Heart left ventricle (tissue), 16 donors: Measurements from ENCODE around the gene TRAF7. TPM values are rescaled to one million over a fixed set of nuclear protein-coding genes. Genes with fewer than 3 reads are reported as not detected.
A peak's percentile ranks its signal among the peaks of the same experiment; 100 is the strongest.

ENCODE experiments used
- ATAC-seq, 4 donors: fragments of 200-7000 bp; cut with Tn5 transposase; one replicate each; pipeline ENCODE4 v1.9.1; 2020 to 2022; ENCODE audit warnings: moderate library complexity in 4 of 4, mild to moderate bottlenecking in 3 of 4, moderate number of reproducible peaks in 1 of 4
- DNase-seq, 5 donors: peaks; one replicate each; pipeline ENCODE4 v3.0.0-alpha.2; 2020
- H3K27ac ChIP-seq, 12 donors: fragments of 200-600 bp; sonication (generic) in 4 of 12; one replicate each; pipeline versions ENCODE4 v1.5.0 to v1.8.0; 2016 to 2022; ENCODE audit warnings: mild to moderate bottlenecking in 2 of 12
- H3K27me3 ChIP-seq, 9 donors: fragments of 200-600 bp; sonication (generic) in 2 of 9; one replicate each; pipeline versions ENCODE4 v1.5.1 to v1.8.0; 2016 to 2022; ENCODE audit warnings: mild to moderate bottlenecking in 3 of 9
- H3K36me3 ChIP-seq, 9 donors: fragments of 200-600 bp; sonication (generic) in 2 of 9; one replicate each; pipeline versions ENCODE4 v1.5.0 to v1.8.0; 2018 to 2022; ENCODE audit warnings: mild to moderate bottlenecking in 2 of 9
- H3K4me1 ChIP-seq, 12 donors: fragments of 200-600 bp; sonication (generic) in 4 of 12; one replicate each; pipeline versions ENCODE4 v1.5.0 to v1.8.0; 2016 to 2022; ENCODE audit warnings: mild to moderate bottlenecking in 3 of 12
- H3K4me3 ChIP-seq, 12 donors: fragments of 200-600 bp; sonication (generic) in 4 of 12; one replicate each; pipeline versions ENCODE4 v1.5.0 to v1.8.0; 2017 to 2022; ENCODE audit warnings: mild to moderate bottlenecking in 9 of 12, moderate library complexity in 4 of 12
- H3K9me3 ChIP-seq, 12 donors: fragments of 200-600 bp; sonication (generic) in 4 of 12; one replicate each; pipeline versions ENCODE4 v1.5.0 to v1.8.0; 2016 to 2022; ENCODE audit warnings: mild to moderate bottlenecking in 1 of 12
- CTCF ChIP-seq, 12 donors: fragments of 200-600 bp; sonication (generic) in 4 of 12; IDR thresholded peaks; one replicate each; pipeline versions ENCODE4 v1.5.0 to v1.8.0; 2018 to 2022; ENCODE audit warnings: antibody characterized with exemption in 12 of 12, mild to moderate bottlenecking in 5 of 12
- POLR2A ChIP-seq, 2 donors: fragments of 450-650 bp; IDR thresholded peaks; one replicate each; pipeline ENCODE4 v1.6.1; 2017; ENCODE audit warnings: antibody characterized with exemption in 2 of 2, mild to moderate bottlenecking in 2 of 2, moderate library complexity in 2 of 2
- WGBS, 4 donors: extraction: QIAGEN DNeasy Blood & Tissue Kit in 2 of 4; methylation state at CpG; one replicate each; pipeline versions ENCODE4 v1.1.5 to v1.1.7; 2013 to 2018; 5-methylcytosine and 5-hydroxymethylcytosine counted together
- intact Hi-C, 10 donors: fragments of 100-400 bp; cut with DNase I; formaldehyde crosslinking; loops; one replicate each; pipeline versions ENCODE4 v1.11.1 to v1.14.2; 2022
- polyA plus RNA-seq, 2 donors: library from polyadenylated mRNA; stranded (reverse); fragments of 200-250 nt; gene quantifications; one replicate each; pipeline ENCODE4 v1.2.3, GENCODE V29; 2013
- total RNA-seq, 9 donors: library from RNA; depleted of rRNA in 2 of 9; stranded (reverse); fragments of >200 nt in 2 of 9; fragmentation: NEBNext Ultra II Directional in 3 of 9; extraction: Animal tissue kit (Norgen Biotek cat#: 25700) in 3 of 9; gene quantifications; one replicate each; pipeline versions ENCODE4 v1.1.0 to v1.2.4, GENCODE V29; 2016 to 2023
- donor health status: ischemic (EF 13 %, LVEDD 7.1; RV severe dilation, severe dysfunction).
- donor health status: healthy with polysubstance abuse.
- donor health status: DM: no; HTN: yes; CAD: no.
- donor health status: DM: no; HTN: no; CAD: no.
- donor health status: ischemic (EF 25% LVEDD 6.9; RV normal size, moderate dysfunction).
- donor health status: ischemic (EF 25% LVEDD 5.7; RV mildly dilated, moderate dysfunction).
- donor health status: healthy.
- donor health status: DM: yes; HTN: yes; CAD: no.
- donor health status: ischemic (EF 35%, LVEDD 5.7; RV mildly dilated, moderate dysfunction).
- donor health status: nonischemic (EF 11% LVEDD 7.7; RV severe dilation, severe dysfunction).
- donor health status: DM: yes; HTN: yes; CAD: no.
- donor health status: PGD.
- donor health status: ischemic (EF 29% LVEDD 5.4; RV normal size, mild dysfunction).
- donor health status: nonischemic (EF 23%, LVEDD 6.1; RV moderate dilation, normal function).

Gene TRAF7
- total and polyA plus RNA-seq, 11 donors: 12.2 to 40.2 (median 27.0) TPM

GRCh38 chr16:2223221-2223941, 67.8 kb downstream of the TRAF7 start, which contains the start of gene E4F1:
TSS of gene E4F1 (plus strand) at chr16:2223591. CDS start at chr16:2223614, 23 bp downstream.
- intact Hi-C loops: no loop called here
- H3K27me3 ChIP-seq: no peaks in the 10 kb centered on the region
- TF ChIP-seq CTCF (IDR thresholded peaks at IDR 0.05): peak in 5 of 12 donors; percentile 7 to 39 (median 16)
- peak; percentile 39 to 96 for TF ChIP-seq POLR2A (IDR thresholded peaks at IDR 0.05)

GRCh38 chr16:2223942-2224486, 68.4 kb downstream of the TRAF7 start:
- DNase-seq (peak in 2 of 5 donors; percentile 60 to 79), ATAC-seq (peak in 3 of 4 donors; percentile 37 to 61 (median 54))
- intact Hi-C loops: no loop called here
- Histone ChIP-seq H3K4me1 (peaks cover 0 to 31% (median 17%) of the 10 kb centered on the region in 12 donors), H3K4me3 (peak overlapping the region; percentile 66 to 100 (median 90)), H3K27me3 (no peaks in the 10 kb centered on the region), H3K36me3 (peaks cover 0 to 26% (median 8%) of the 10 kb centered on the region in 9 donors), H3K9me3 (no peaks in the 10 kb centered on the region), H3K27ac (peak overlapping the region in 11 of 12 donors; percentile 72 to 94 (median 86))
- WGBS, 4 donors: 6 to 14% (median 10%) methylated on average over 10 to 22 of the region's 22 CpGs
- TF ChIP-seq CTCF (IDR thresholded peaks at IDR 0.05) (peak in 3 of 12 donors; percentile 13 to 30 (median 20)), POLR2A (IDR thresholded peaks at IDR 0.05) (no peak)

More at GRCh38 chr16:2223221-2223941, 67.8 kb downstream of the TRAF7 start, which contains the start of gene E4F1:
- H3K36me3 ChIP-seq: peaks cover 0 to 19% (median 2%) of the 10 kb centered on the region in 9 donors
- peak within 1 kb of the TSS in 11 of 12 donors; percentile 72 to 94 (median 86) for H3K27ac ChIP-seq
- H3K9me3 ChIP-seq: no peaks in the 10 kb centered on the region
- H3K4me1 ChIP-seq: peaks cover 0 to 31% (median 17%) of the 10 kb centered on the region in 12 donors
- H3K4me3 ChIP-seq: peak within 1 kb of the TSS; percentile 66 to 100 (median 90)
- ATAC-seq (peak; percentile 99 to 100 (median 99)), DNase-seq (peak; percentile 99 to 100 (median 100))
- WGBS, 4 donors: 0 to 1% (median 1%) methylated on average over 29 to 82 of the region's 82 CpGs

- ATAC-seq (no peak), DNase-seq (no peak)
- intact Hi-C loops: loop anchor here in 1 of 10 donors (2.0 kb wide), 1 partner anchor 22 kb away; no protein-coding TSS in a partner anchor
- H3K27ac ChIP-seq: peak overlapping the region in 1 of 12 donors; percentile 22
- no peak overlapping the region for H3K4me3 ChIP-seq
- H3K9me3 ChIP-seq: no peaks in the 10 kb centered on the region
- WGBS, 4 donors: 61 to 71% (median 67%) methylated on average over 9 of the region's 9 CpGs
- peaks cover 0 to 31% (median 17%) of the 10 kb centered on the region in 12 donors for H3K4me1 ChIP-seq
- peaks cover 4 to 46% (median 31%) of the 10 kb centered on the region in 9 donors for H3K36me3 ChIP-seq
- TF ChIP-seq POLR2A (IDR thresholded peaks at IDR 0.05) (no peak), CTCF (IDR thresholded peaks at IDR 0.05) (no peak)
- H3K27me3 ChIP-seq: no peaks in the 10 kb centered on the region
Measured at GRCh38 chr16:2226245-2226793, 70.7 kb downstream of the TRAF7 start.
